Chondrocyte (in vitro differentiated cells): ENCODE results near the gene CACNG5. TPM values are rescaled to one million over a fixed set of nuclear protein-coding genes. Genes with fewer than 3 reads are reported as not detected.
A peak's percentile ranks its signal among the peaks of the same experiment; 100 is the strongest.

ENCODE experiments used
- DNase-seq: peaks from one replicate; pipeline ENCODE4 v3.0.0; 2021; ENCODE audit warnings: mixed read lengths, low spot score
- H3K27ac Mint-ChIP-seq: one replicate; pipeline ENCODE4 v1.8.0; 2021; ENCODE audit warnings: mild to moderate bottlenecking, moderate library complexity, mixed read lengths; ENCODE audit not compliant: unreplicated experiment
- H3K27me3 Mint-ChIP-seq: 2 replicates; pipeline ENCODE4 v1.8.0; 2021; ENCODE audit warnings: low read depth, mixed read lengths
- H3K36me3 Mint-ChIP-seq: 2 replicates; pipeline ENCODE4 v1.8.0; 2021; ENCODE audit warnings: low read depth, mixed read lengths
- H3K4me1 Mint-ChIP-seq: 2 replicates; pipeline ENCODE4 v1.8.0; 2021; ENCODE audit warnings: low read depth, mild to moderate bottlenecking, mixed read lengths
- H3K4me3 Mint-ChIP-seq: one replicate; pipeline ENCODE4 v1.8.0; 2021; ENCODE audit warnings: mild to moderate bottlenecking, moderate library complexity, mixed read lengths; ENCODE audit not compliant: unreplicated experiment
- H3K9me3 Mint-ChIP-seq: 2 replicates; pipeline ENCODE4 v1.8.0; 2021; ENCODE audit warnings: low read depth, mixed read lengths
- CTCF ChIP-seq: fragments of 200-600 bp; sonication (generic); IDR thresholded peaks from 2 replicates; pipeline ENCODE4 v1.5.0; 2021; ENCODE audit warnings: antibody characterized with exemption, mild to moderate bottlenecking, moderate library complexity
- total RNA-seq: library from RNA; stranded (reverse); gene quantifications from 3 replicates; pipeline ENCODE4 v1.2.1, GENCODE V29; 2021

The CACNG5 gene
- total RNA-seq, 1 donor from 2014 or later: not detected

- no peaks in the 10 kb centered on the region for H3K27me3 Mint-ChIP-seq
- no peaks in the 10 kb centered on the region for H3K9me3 Mint-ChIP-seq
- TF ChIP-seq CTCF: no peak
- DNase-seq: no peak
- peaks cover 9% of the 10 kb centered on the region for H3K36me3 Mint-ChIP-seq
- no peak overlapping the region for H3K27ac Mint-ChIP-seq
- H3K4me1 Mint-ChIP-seq: no peaks in the 10 kb centered on the region
- H3K4me3 Mint-ChIP-seq: no peak overlapping the region
These were observed 31.4 kb upstream of the CACNG5 start for GRCh38 chr17:66803474-66803951.

DNA sequence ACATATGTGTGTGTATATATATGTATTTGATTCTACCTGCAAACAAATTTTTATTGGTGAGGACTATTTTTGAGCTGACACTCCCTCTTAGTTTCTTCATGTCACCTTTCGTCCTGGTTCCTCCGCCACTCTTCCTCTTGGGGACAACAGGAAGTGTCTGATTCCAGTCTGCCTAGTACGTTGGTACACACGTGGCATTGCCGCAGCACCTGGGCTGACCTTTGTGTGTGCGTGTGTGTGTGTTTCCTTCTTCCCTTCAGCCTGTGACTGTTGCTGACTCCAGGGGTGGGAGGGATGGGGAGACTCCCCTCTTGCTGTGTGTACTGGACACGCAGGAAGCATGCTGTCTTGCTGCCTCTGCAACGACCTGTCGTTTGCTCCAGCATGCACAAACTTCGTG is 29.4 kb upstream of the CACNG5 start:
- Mint-ChIP-seq H3K27ac (no peak overlapping the region), H3K27me3 (no peaks in the 10 kb centered on the region)

DNA sequence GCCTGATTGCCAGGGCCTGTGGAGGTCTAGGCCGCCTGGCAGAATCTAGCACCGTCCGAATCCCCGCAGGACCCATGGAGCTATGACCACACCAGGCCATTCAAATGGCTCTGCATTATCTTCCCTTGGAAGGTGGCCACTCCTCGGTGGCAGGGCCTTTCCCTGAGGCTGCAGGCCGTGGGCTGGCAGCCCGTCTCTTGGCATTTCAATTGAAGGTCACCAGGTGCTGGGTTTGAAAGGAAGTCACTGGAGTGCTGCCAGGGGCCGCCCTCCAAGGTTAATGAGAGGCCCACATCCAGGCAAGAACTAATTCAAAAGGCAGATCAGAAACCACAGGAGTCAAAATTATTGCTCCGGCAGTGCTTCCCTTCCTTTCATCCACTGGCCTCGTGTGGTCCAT is 27.7 kb upstream of the CACNG5 start:
- Mint-ChIP-seq H3K4me1 (no peaks in the 10 kb centered on the region), H3K4me3 (no peak overlapping the region), H3K36me3 (peaks cover 9% of the 10 kb centered on the region), H3K27me3 (no peaks in the 10 kb centered on the region), H3K27ac (no peak overlapping the region), H3K9me3 (no peaks in the 10 kb centered on the region)
- peak; percentile 4 for DNase-seq
- no peak for TF ChIP-seq CTCF

More for the DNA sequence above, 29.4 kb upstream of the CACNG5 start:
- H3K36me3 Mint-ChIP-seq: peaks cover 9% of the 10 kb centered on the region
- no peaks in the 10 kb centered on the region for H3K4me1 Mint-ChIP-seq
- no peak for DNase-seq
- no peak for TF ChIP-seq CTCF
- H3K9me3 Mint-ChIP-seq: no peaks in the 10 kb centered on the region
- H3K4me3 Mint-ChIP-seq: no peak overlapping the region

- H3K36me3 Mint-ChIP-seq: peaks cover 4% of the 10 kb centered on the region
- no peak overlapping the region for H3K4me3 Mint-ChIP-seq
- no peaks in the 10 kb centered on the region for H3K9me3 Mint-ChIP-seq
- no peak overlapping the region for H3K27ac Mint-ChIP-seq
- DNase-seq: no peak
- H3K27me3 Mint-ChIP-seq: no peaks in the 10 kb centered on the region
- no peak for TF ChIP-seq CTCF
- no peaks in the 10 kb centered on the region for H3K4me1 Mint-ChIP-seq
These were observed 25.5 kb upstream of the CACNG5 start for GRCh38 chr17:66809408-66809807.

DNA sequence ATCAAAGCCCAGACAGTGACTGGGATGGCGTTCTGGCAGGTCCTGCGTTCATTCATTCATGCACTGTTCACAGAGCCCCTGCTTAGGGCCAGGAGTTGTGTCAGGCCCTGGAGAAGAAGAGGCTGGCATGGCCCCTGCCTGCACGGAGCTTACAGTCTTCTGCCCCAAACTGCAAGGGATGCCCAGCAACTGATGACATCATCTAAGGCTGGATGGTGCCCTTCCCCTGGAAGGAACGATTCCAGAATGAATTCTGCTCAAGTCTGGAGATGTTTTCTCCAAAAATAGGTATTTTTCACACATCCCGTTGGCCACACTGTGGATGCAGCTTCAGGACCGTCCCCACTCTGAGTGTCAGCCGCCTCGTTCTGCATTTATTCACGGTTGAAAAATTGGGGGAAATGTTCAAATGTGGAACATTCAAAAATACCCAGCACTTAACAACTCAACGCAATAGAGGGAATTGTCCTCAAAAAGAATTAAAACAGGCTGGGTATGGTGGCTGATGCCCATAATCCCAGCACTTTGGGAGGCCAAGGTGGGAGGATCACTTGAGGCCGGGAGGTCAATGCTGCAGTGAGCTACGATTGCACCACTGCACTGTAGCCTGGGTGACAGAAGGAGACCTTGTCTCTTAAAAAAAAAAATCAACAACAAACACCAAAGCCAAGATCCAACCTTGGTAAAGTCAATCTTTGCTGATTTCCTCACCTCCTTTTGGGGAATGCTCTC is 23.8 kb upstream of the CACNG5 start:
- Mint-ChIP-seq H3K4me1 (no peaks in the 10 kb centered on the region), H3K4me3 (no peak overlapping the region), H3K36me3 (peaks cover 2% of the 10 kb centered on the region), H3K9me3 (no peaks in the 10 kb centered on the region), H3K27ac (no peak overlapping the region), H3K27me3 (no peaks in the 10 kb centered on the region)
- DNase-seq: no peak
- no peak for TF ChIP-seq CTCF
